IPS DF 19.7 (cell line): ENCODE data around the gene HEATR9.
A peak's percentile ranks its signal among the peaks of the same experiment; 100 is the strongest.

ENCODE experiments used
- DNase-seq: peaks from one replicate; pipeline ENCODE4 v3.0.0-alpha.2; 2013; ENCODE audit warnings: low read depth, low spot score

Gene HEATR9

GRCh38 chr17:35894206-35894605 lies 25.5 kb upstream of the HEATR9 start:
- DNase-seq = no peak

- no peak for DNase-seq
Measured at GRCh38 chr17:35893751-35894150, 25.1 kb upstream of the HEATR9 start.

GRCh38 chr17:35892091-35893035 lies 23.7 kb upstream of the HEATR9 start:
- DNase-seq = no peak

- no peak for DNase-seq
Measured at GRCh38 chr17:35891269-35891668, 22.6 kb upstream of the HEATR9 start.

GRCh38 chr17:35890774-35891155 lies 22.1 kb upstream of the HEATR9 start:
- no peak for DNase-seq

- DNase-seq = no peak
Measured at GRCh38 chr17:35889818-35890773, 21.4 kb upstream of the HEATR9 start.

- no peak for DNase-seq
Measured at GRCh38 chr17:35889241-35889640, 20.6 kb upstream of the HEATR9 start.

- no peak for DNase-seq
Measured at GRCh38 chr17:35879773-35880654, 11.3 kb upstream of the HEATR9 start, which contains the start of gene CCL5. Gene CCL5, minus strand, starts transcription at chr17:35880360.

GRCh38 chr17:35878361-35878760 lies 9.7 kb upstream of the HEATR9 start:
- no peak for DNase-seq

- no peak for DNase-seq
Measured at GRCh38 chr17:35877345-35878029, 8.8 kb upstream of the HEATR9 start.

GRCh38 chr17:35876534-35876933 lies 7.8 kb upstream of the HEATR9 start:
- no peak for DNase-seq

GRCh38 chr17:35875800-35876139 lies 7.1 kb upstream of the HEATR9 start:
- DNase-seq = no peak

- no peak for DNase-seq
Measured at GRCh38 chr17:35875072-35875799, 6.5 kb upstream of the HEATR9 start.

GRCh38 chr17:35872196-35872980 lies 3.7 kb upstream of the HEATR9 start:
- DNase-seq = no peak

- DNase-seq = peak; percentile 30
Measured at GRCh38 chr17:35870906-35871819, 2.5 kb upstream of the HEATR9 start.

GRCh38 chr17:35867574-35867973 lies 1.1 kb downstream of the HEATR9 start:
- no peak for DNase-seq

- no peak for DNase-seq
Measured at GRCh38 chr17:35866341-35866950, 2.2 kb downstream of the HEATR9 start.
